ENCODE data around the gene RGS3. TPM values are rescaled to one million over a fixed set of nuclear protein-coding genes. Genes with fewer than 3 reads are reported as not detected.

Gene RGS3
- total RNA-seq, 1 experiment from 2014 or later = 71.1 TPM

GRCh38 chr9:113446323-113446740 lies 17.2 kb upstream of the RGS3 start:
- Mint-ChIP-seq H3K4me3 (ENCODE audit: unreplicated experiment) (no peak overlapping the region), H3K27ac (ENCODE audit: unreplicated experiment) (no peak overlapping the region), H3K4me1 (ENCODE audit: low read depth, unreplicated experiment) (peaks cover 6% of the 10 kb centered on the region), H3K27me3 (ENCODE audit: insufficient read depth, unreplicated experiment) (no peaks in the 10 kb centered on the region), H3K9me3 (ENCODE audit: unreplicated experiment) (no peaks in the 10 kb centered on the region), H3K36me3 (ENCODE audit: insufficient read depth, unreplicated experiment) (no peaks in the 10 kb centered on the region)
- Histone ChIP-seq H3K4me3 (ENCODE audit: low read depth, low read length) (no peak overlapping the region), H3K27me3 (replicated peaks; ENCODE audit: control insufficient read depth, insufficient read depth, low read length) (no peaks in the 10 kb centered on the region), H3K36me3 (ENCODE audit: control insufficient read depth, insufficient read depth, low read length) (no peaks in the 10 kb centered on the region), H3K9me3 (no peaks in the 10 kb centered on the region), H3K4me1 (0 out of 2 replicates have a peak, but pooled peaks cover 3% of the 10 kb centered on the region)
- POLR2A ChIA-PET = interaction anchor here (0.8 to 1.2 kb wide), 2 partner anchors 9 to 23 kb away, joined by 3 read pairs; no protein-coding TSS in a partner anchor
- CTCF ChIA-PET = interaction anchor here (1.0 to 2.1 kb wide), 10 partner anchors 9 to 210 kb away, joined by 3 to 64 read pairs (median 9); partner anchors contain the start of genes ALAD, CDC26, PRPF4 and RGS3
- TF ChIP-seq, protein P1, sequence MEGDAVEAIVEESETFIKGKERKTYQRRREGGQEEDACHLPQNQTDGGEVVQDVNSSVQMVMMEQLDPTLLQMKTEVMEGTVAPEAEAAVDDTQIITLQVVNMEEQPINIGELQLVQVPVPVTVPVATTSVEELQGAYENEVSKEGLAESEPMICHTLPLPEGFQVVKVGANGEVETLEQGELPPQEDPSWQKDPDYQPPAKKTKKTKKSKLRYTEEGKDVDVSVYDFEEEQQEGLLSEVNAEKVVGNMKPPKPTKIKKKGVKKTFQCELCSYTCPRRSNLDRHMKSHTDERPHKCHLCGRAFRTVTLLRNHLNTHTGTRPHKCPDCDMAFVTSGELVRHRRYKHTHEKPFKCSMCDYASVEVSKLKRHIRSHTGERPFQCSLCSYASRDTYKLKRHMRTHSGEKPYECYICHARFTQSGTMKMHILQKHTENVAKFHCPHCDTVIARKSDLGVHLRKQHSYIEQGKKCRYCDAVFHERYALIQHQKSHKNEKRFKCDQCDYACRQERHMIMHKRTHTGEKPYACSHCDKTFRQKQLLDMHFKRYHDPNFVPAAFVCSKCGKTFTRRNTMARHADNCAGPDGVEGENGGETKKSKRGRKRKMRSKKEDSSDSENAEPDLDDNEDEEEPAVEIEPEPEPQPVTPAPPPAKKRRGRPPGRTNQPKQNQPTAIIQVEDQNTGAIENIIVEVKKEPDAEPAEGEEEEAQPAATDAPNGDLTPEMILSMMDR (IDR thresholded peaks at IDR 0.05; ENCODE audit: insufficient read depth in 1 of 2, low read depth in 1 of 2, low read length in 1 of 2, severe bottlenecking in 1 of 2, unreplicated experiment in 1 of 2) = peak; percentile 11 to 48
- intact Hi-C loops (cut with micrococcal nuclease; ENCODE audit: unreplicated experiment) = loop anchor here (2.0 to 5.0 kb wide), 2 partner anchors 61 to 144 kb away; no protein-coding TSS in a partner anchor
- no TSS peak for BruUV-seq (replicated peaks)
- DNase-seq = peak in 1 of 2 experiments; percentile 49

GRCh38 chr9:113449376-113449775 lies 14.2 kb upstream of the RGS3 start:
- no peaks in the 10 kb centered on the region for H3K9me3 ChIP-seq
- intact Hi-C loops (cut with micrococcal nuclease; ENCODE audit: unreplicated experiment) = loop anchor here (5.0 kb wide), 1 partner anchor 58 kb away; no protein-coding TSS in a partner anchor
- no peaks in the 10 kb centered on the region for H3K27me3 ChIP-seq (replicated peaks; ENCODE audit: control insufficient read depth, insufficient read depth, low read length)
- peaks cover 6% of the 10 kb centered on the region for H3K4me1 ChIP-seq
- H3K36me3 ChIP-seq (ENCODE audit: control insufficient read depth, insufficient read depth, low read length) = no peaks in the 10 kb centered on the region
- H3K9me3 Mint-ChIP-seq (ENCODE audit: unreplicated experiment) = no peaks in the 10 kb centered on the region
- H3K4me3 ChIP-seq (ENCODE audit: low read depth, low read length) = no peak overlapping the region
- DNase-seq = no peak
- POLR2A ChIA-PET = no interaction called here
- CTCF ChIA-PET = no interaction called here
- BruUV-seq (replicated peaks) = no TSS peak
- TF ChIP-seq, protein P1 (IDR thresholded peaks at IDR 0.05; ENCODE audit: insufficient read depth in 1 of 2, low read depth in 1 of 2, low read length in 1 of 2, severe bottlenecking in 1 of 2, unreplicated experiment in 1 of 2) = no peak
- H3K27ac Mint-ChIP-seq (ENCODE audit: unreplicated experiment) = no peak overlapping the region
- H3K4me1 Mint-ChIP-seq (ENCODE audit: low read depth, unreplicated experiment) = peaks cover 6% of the 10 kb centered on the region
- no peaks in the 10 kb centered on the region for H3K36me3 Mint-ChIP-seq (ENCODE audit: insufficient read depth, unreplicated experiment)
- no peaks in the 10 kb centered on the region for H3K27me3 Mint-ChIP-seq (ENCODE audit: insufficient read depth, unreplicated experiment)
- no peak overlapping the region for H3K4me3 Mint-ChIP-seq (ENCODE audit: unreplicated experiment)

GRCh38 chr9:113452113-113452605 lies 11.4 kb upstream of the RGS3 start:
- ChIA-PET POLR2A (no interaction called here), CTCF (interaction anchor here (0.6 to 1.1 kb wide), 2 partner anchors 22 to 206 kb away, joined by 4 read pairs; no protein-coding TSS in a partner anchor)
- no peaks in the 10 kb centered on the region for H3K9me3 ChIP-seq
- Mint-ChIP-seq H3K27ac (ENCODE audit: unreplicated experiment) (no peak overlapping the region), H3K36me3 (ENCODE audit: insufficient read depth, unreplicated experiment) (no peaks in the 10 kb centered on the region), H3K27me3 (ENCODE audit: insufficient read depth, unreplicated experiment) (no peaks in the 10 kb centered on the region), H3K4me3 (ENCODE audit: unreplicated experiment) (no peak overlapping the region), H3K9me3 (ENCODE audit: unreplicated experiment) (no peaks in the 10 kb centered on the region), H3K4me1 (ENCODE audit: low read depth, unreplicated experiment) (peaks cover 20% of the 10 kb centered on the region)
- BruUV-seq (replicated peaks) = no TSS peak
- TF ChIP-seq, protein P1 (IDR thresholded peaks at IDR 0.05; ENCODE audit: insufficient read depth in 1 of 2, low read depth in 1 of 2, low read length in 1 of 2, severe bottlenecking in 1 of 2, unreplicated experiment in 1 of 2) = no peak
- no peaks in the 10 kb centered on the region for H3K27me3 ChIP-seq (replicated peaks; ENCODE audit: control insufficient read depth, insufficient read depth, low read length)
- no peaks in the 10 kb centered on the region for H3K36me3 ChIP-seq (ENCODE audit: control insufficient read depth, insufficient read depth, low read length)
- H3K4me3 ChIP-seq (ENCODE audit: low read depth, low read length) = no peak overlapping the region
- DNase-seq = no peak
- H3K4me1 ChIP-seq = peaks cover 32% of the 10 kb centered on the region
- intact Hi-C loops (cut with micrococcal nuclease; ENCODE audit: unreplicated experiment) = no loop called here
